K562 (cell line): Measurements from ENCODE around the gene RNF150.

Source experiments
- ADNP ChIP-seq: fragments of 200-800 bp; sonication (Bioruptor generic); IDR thresholded peaks from 2 replicates; pipeline ENCODE4 v1.6.1; 2016; ENCODE audit warnings: missing genetic modification characterization, missing compliant biosample characterization
- GABPA ChIP-seq: fragments of 200-800 bp; sonication (Bioruptor generic); conservative IDR thresholded peaks from 2 replicates; pipeline ENCODE4 v1.6.1; 2016; ENCODE audit warnings: low read depth, missing genetic modification characterization, missing compliant biosample characterization
- MAFK ChIP-seq: IDR thresholded peaks from 2 replicates; pipeline ENCODE4 v1.6.1; 2011; ENCODE audit warnings: low read length, improper control_type of control experiment
- OTX1 ChIP-seq: fragments of 450-650 bp; formaldehyde crosslinking; IDR thresholded peaks from 2 replicates; pipeline ENCODE4 v1.4.0; 2022; ENCODE audit warnings: mild to moderate bottlenecking
- PTTG1 ChIP-seq: fragments of 450-650 bp; IDR thresholded peaks from 2 replicates; pipeline ENCODE4 v1.6.1; 2016; ENCODE audit warnings: low read depth, mild to moderate bottlenecking, missing genetic modification characterization, missing compliant biosample characterization
- ZNF77 ChIP-seq: fragments of 250-450 bp; sonication (Bioruptor Pico); IDR thresholded peaks from 2 replicates; pipeline ENCODE4 v1.5.0; 2020
- TF ChIP-seq, protein P1 (sequence below): sonication (generic); formaldehyde crosslinking; IDR thresholded peaks from 2 replicates; pipeline ENCODE4 v1.8.1; 2023; ENCODE audit warnings: mild to moderate bottlenecking, missing genetic modification reagents

DNA sequence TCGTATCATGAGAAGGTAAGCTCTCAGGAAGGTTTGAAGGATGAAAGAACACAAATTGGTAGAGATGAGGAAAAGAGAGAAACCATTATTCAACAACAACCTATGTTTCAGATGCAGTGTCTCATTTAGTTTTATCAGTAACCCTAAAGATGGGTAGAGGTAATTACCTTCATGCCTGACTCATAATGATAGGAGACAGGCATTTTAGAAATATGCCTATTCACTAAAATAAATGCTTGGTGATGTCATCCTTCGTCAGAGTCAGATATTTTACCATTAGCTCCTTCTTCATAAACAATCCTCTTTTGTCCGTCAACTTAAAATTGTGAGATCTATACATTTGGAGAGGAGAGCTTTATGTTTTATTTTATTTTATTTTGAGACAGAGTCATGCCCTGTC, 21.5 kb upstream of the RNF150 start:
- TF ChIP-seq ADNP (tag) (no peak), PTTG1 (tag) (no peak), OTX1 (CRISPR knock-in tag) (no peak), ZNF77 (CRISPR knock-in tag) (no peak), GABPA (tag) (no peak), MAFK (no peak)
- TF ChIP-seq, protein P1, sequence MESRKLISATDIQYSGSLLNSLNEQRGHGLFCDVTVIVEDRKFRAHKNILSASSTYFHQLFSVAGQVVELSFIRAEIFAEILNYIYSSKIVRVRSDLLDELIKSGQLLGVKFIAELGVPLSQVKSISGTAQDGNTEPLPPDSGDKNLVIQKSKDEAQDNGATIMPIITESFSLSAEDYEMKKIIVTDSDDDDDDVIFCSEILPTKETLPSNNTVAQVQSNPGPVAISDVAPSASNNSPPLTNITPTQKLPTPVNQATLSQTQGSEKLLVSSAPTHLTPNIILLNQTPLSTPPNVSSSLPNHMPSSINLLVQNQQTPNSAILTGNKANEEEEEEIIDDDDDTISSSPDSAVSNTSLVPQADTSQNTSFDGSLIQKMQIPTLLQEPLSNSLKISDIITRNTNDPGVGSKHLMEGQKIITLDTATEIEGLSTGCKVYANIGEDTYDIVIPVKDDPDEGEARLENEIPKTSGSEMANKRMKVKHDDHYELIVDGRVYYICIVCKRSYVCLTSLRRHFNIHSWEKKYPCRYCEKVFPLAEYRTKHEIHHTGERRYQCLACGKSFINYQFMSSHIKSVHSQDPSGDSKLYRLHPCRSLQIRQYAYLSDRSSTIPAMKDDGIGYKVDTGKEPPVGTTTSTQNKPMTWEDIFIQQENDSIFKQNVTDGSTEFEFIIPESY (CRISPR knock-in tag) = no peak
